GM12864 (cell line): ENCODE results near the gene ARMC7.
A peak's percentile ranks its signal among the peaks of the same experiment; 100 is the strongest.

Experiments
- DNase-seq: peaks from one replicate; pipeline ENCODE4 v3.0.0-alpha.2; 2011; ENCODE audit warnings: low read depth
- H3K4me3 ChIP-seq: 2 replicates; pipeline ENCODE4 v1.5.1; 2011; ENCODE audit warnings: mild to moderate bottlenecking, low read depth, low read length, control low read depth
- CTCF ChIP-seq: IDR thresholded peaks from 2 replicates; pipeline ENCODE4 v1.5.1; 2011; ENCODE audit warnings: low read depth, mild to moderate bottlenecking, moderate library complexity, low read length, control low read depth, inconsistent platforms; ENCODE audit errors: missing control alignments

ARMC7 gene

GRCh38 chr17:75087558-75088453 lies 22.0 kb upstream of the ARMC7 start, which contains the start of gene SLC16A5:
Gene SLC16A5, plus strand, starts transcription at chr17:75087954. Its CDS starts 5,683 bp downstream, at chr17:75093637.
- H3K4me3 ChIP-seq = peak within 1 kb of the TSS; percentile 62
- no peak for DNase-seq
- no peak for TF ChIP-seq CTCF

GRCh38 chr17:75088465-75089417 lies 21.0 kb upstream of the ARMC7 start:
- no peak for DNase-seq
- TF ChIP-seq CTCF = no peak
- H3K4me3 ChIP-seq = peak overlapping the region; percentile 62

- H3K4me3 ChIP-seq = no peak overlapping the region
These were observed 18.6 kb upstream of the ARMC7 start for GRCh38 chr17:75090871-75091854.

GRCh38 chr17:75091855-75092327 lies 17.9 kb upstream of the ARMC7 start:
- no peak for TF ChIP-seq CTCF
- DNase-seq = no peak
- H3K4me3 ChIP-seq = no peak overlapping the region

More at GRCh38 chr17:75090871-75091854, 18.6 kb upstream of the ARMC7 start:
- no peak for TF ChIP-seq CTCF
- DNase-seq = no peak

- no peak for DNase-seq
- H3K4me3 ChIP-seq = no peak overlapping the region
- no peak for TF ChIP-seq CTCF
These were observed 16.1 kb upstream of the ARMC7 start for GRCh38 chr17:75093548-75094158.

GRCh38 chr17:75094871-75095399 lies 14.8 kb upstream of the ARMC7 start:
- no peak overlapping the region for H3K4me3 ChIP-seq
- TF ChIP-seq CTCF = no peak
- no peak for DNase-seq
